SK-N-MC (cell line): Measurements from ENCODE around the gene LRCH1.
A peak's percentile ranks its signal among the peaks of the same experiment; 100 is the strongest.

Experiments used
- DNase-seq: peaks from one replicate; pipeline ENCODE4 v3.0.0-alpha.2; 2011; ENCODE audit warnings: low read depth, low spot score
- H3K27ac ChIP-seq: fragments of 200-600 bp; sonication (generic); 2 replicates; pipeline ENCODE4 v1.5.1; 2016; ENCODE audit warnings: mixed run types
- H3K36me3 ChIP-seq: fragments of 200-600 bp; sonication (generic); 2 replicates; pipeline ENCODE4 v1.6.1; 2017; ENCODE audit warnings: antibody characterized with exemption, low read length, mixed read lengths; ENCODE audit not compliant: insufficient read depth
- H3K4me3 ChIP-seq: fragments of 200-600 bp; sonication (generic); 2 replicates; pipeline ENCODE4 v1.5.1; 2016
- H3K9ac ChIP-seq: fragments of 200-600 bp; sonication (generic); 2 replicates; pipeline ENCODE4 v1.8.0; 2017; ENCODE audit warnings: mixed run types, mixed read lengths; ENCODE audit not compliant: insufficient read length
- H3K9me3 ChIP-seq: fragments of 200-600 bp; sonication (generic); 2 replicates; pipeline ENCODE4 v1.6.1; 2017; ENCODE audit warnings: low read depth, mild to moderate bottlenecking, antibody characterized with exemption, low read length, moderate library complexity, mixed read lengths
- EZH2 ChIP-seq: fragments of 200-600 bp; sonication (generic); IDR thresholded peaks from one replicate; pipeline ENCODE4 v1.6.1; 2017; ENCODE audit warnings: antibody characterized with exemption
- FOXP2 ChIP-seq: optimal IDR thresholded peaks from 2 replicates; pipeline ENCODE3; 2011; ENCODE audit warnings: mild to moderate bottlenecking, moderate library complexity; ENCODE audit not compliant: insufficient read depth; ENCODE audit errors: extremely low read length, control extremely low read depth
- POLR2AphosphoS5 ChIP-seq: IDR thresholded peaks from 2 replicates; pipeline ENCODE4 v1.6.1; 2012; ENCODE audit warnings: mild to moderate bottlenecking, low read depth, low read length, borderline replicate concordance

LRCH1 gene

DNA sequence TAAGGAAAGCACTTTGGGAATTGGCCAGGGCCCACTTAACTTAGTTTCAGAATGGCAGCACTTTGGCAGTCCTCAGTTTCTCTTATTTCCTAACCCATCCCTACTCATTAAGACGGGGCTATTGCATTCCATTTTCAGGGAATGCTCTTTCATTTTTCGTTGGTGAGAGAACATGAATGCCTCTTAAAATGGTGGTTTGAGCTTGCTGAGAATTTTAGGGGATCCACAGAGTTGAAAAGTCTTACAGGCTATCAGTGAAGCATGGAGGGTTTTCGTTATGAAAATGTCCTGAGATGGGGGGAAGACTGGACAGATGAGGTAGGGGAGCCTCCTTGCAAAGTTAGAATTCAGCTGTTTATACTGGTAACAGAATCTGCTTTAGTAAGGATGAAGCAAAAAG, 71.4 kb downstream of the LRCH1 start:
- no peak overlapping the region for H3K4me3 ChIP-seq
- no peak overlapping the region for H3K9ac ChIP-seq
- no peak for DNase-seq
- H3K27ac ChIP-seq = no peak overlapping the region
- H3K36me3 ChIP-seq = no peaks in the 10 kb centered on the region
- TF ChIP-seq POLR2AphosphoS5 (no peak), EZH2 (no peak), FOXP2 (no peak)
- no peaks in the 10 kb centered on the region for H3K9me3 ChIP-seq

DNA sequence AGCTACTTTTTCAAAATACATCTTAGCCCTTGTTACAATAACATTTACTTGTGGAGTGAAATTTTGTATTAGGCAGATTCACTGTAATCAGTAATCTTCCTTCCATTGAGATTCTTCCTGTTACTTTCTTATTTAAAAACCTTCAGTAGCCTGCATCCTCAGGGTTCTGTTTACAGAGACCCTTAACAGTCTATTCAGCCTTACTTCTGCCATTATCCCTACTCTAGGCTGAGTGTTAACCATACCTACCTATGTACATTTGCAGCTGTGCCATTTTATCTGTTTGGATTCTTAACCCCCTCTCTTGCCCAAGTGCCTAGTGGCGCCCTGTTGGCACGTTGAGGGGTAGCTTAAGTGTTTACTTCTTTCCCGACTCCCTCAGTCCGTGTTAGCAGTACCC, 71.9 kb downstream of the LRCH1 start:
- Histone ChIP-seq H3K27ac (no peak overlapping the region), H3K4me3 (no peak overlapping the region), H3K36me3 (no peaks in the 10 kb centered on the region), H3K9ac (no peak overlapping the region), H3K9me3 (no peaks in the 10 kb centered on the region)
- TF ChIP-seq EZH2 (no peak), FOXP2 (no peak), POLR2AphosphoS5 (no peak)
- DNase-seq = no peak

- Histone ChIP-seq H3K9ac (no peak overlapping the region), H3K36me3 (no peaks in the 10 kb centered on the region), H3K4me3 (no peak overlapping the region), H3K27ac (no peak overlapping the region), H3K9me3 (no peaks in the 10 kb centered on the region)
- no peak for TF ChIP-seq FOXP2
- TF ChIP-seq EZH2 = no peak
- TF ChIP-seq POLR2AphosphoS5 = no peak
- no peak for DNase-seq
Measured at GRCh38 chr13:46627462-46627861, 74.5 kb downstream of the LRCH1 start.

GRCh38 chr13:46628622-46629365, 75.8 kb downstream of the LRCH1 start:
- Histone ChIP-seq H3K36me3 (no peaks in the 10 kb centered on the region), H3K9ac (no peak overlapping the region), H3K27ac (no peak overlapping the region), H3K9me3 (no peaks in the 10 kb centered on the region), H3K4me3 (no peak overlapping the region)
- no peak for DNase-seq
- TF ChIP-seq EZH2 = no peak

DNA sequence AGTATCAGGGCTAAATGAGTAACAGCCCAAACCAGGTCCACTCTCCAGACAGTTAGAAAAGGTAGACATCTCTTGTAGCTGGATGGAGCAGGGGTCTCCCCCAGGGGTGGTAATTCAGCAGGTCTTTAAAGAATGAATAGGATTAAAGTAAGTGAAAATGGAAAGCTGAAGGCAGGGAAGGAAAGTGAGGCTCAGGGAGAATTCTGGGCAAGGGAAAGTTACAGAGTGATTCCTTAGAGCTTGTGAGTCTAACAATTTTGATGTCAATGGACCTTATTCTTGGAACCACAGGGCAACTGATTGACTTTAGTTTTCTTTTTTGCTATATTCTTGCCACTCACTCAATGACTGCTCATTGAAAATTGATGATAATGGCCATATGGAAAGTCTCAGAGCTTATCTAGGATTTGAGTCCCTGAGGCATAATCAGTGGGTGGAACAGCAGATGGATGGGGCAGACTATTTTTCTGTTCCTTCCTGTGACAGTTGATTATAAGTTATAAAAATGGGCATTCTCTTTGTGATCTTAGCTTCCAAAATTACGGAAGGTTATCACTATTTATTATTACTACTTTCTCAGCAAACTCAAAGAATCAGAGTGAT, 76.9 kb downstream of the LRCH1 start:
- Histone ChIP-seq H3K9ac (no peak overlapping the region), H3K36me3 (no peaks in the 10 kb centered on the region), H3K4me3 (peak overlapping the region; percentile 42; the same call in 1 of the 2 replicates), H3K9me3 (no peaks in the 10 kb centered on the region), H3K27ac (peak overlapping the region; percentile 20; the same call in 1 of the 2 replicates)
- DNase-seq = no peak
- TF ChIP-seq FOXP2 (no peak), EZH2 (no peak), POLR2AphosphoS5 (no peak)

GRCh38 chr13:46630431-46631178, 77.6 kb downstream of the LRCH1 start:
- Histone ChIP-seq H3K4me3 (peak overlapping the region; percentile 42), H3K27ac (peak overlapping the region; percentile 20; the same call in 1 of the 2 replicates), H3K9ac (no peak overlapping the region), H3K9me3 (no peaks in the 10 kb centered on the region), H3K36me3 (no peaks in the 10 kb centered on the region)
- DNase-seq = no peak
- TF ChIP-seq EZH2 = no peak

GRCh38 chr13:46631179-46631542, 78.2 kb downstream of the LRCH1 start:
- no peak for DNase-seq
- Histone ChIP-seq H3K9ac (no peak overlapping the region), H3K9me3 (no peaks in the 10 kb centered on the region), H3K4me3 (peak overlapping the region; percentile 42; the same call in 1 of the 2 replicates), H3K36me3 (no peaks in the 10 kb centered on the region), H3K27ac (peak overlapping the region; percentile 20; the same call in 1 of the 2 replicates)
- TF ChIP-seq FOXP2 (no peak), EZH2 (no peak), POLR2AphosphoS5 (no peak)

DNA sequence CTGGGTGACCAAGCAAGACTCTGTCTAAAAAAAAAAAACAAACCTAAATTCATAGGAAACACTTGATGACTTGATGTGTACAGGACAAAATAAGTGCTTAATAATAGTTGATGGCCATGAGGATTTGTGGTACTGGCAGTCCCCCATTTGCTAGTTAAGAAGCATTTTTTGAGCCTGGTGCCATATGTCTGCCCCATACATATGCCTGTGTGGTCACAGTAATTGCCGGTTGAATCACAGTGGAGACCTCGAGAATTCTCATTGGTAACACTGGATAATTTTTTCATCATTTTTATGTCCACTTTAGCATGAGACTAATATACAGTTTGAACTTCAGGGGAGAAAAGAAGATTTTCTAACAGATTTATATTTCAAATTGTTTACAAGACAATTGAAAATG, 79.2 kb downstream of the LRCH1 start:
- Histone ChIP-seq H3K36me3 (no peaks in the 10 kb centered on the region), H3K9me3 (no peaks in the 10 kb centered on the region), H3K27ac (no peak overlapping the region), H3K4me3 (no peak overlapping the region), H3K9ac (no peak overlapping the region)
- DNase-seq = no peak
- TF ChIP-seq FOXP2 (no peak), POLR2AphosphoS5 (no peak), EZH2 (no peak)
